ENCODE results near the gene GPC5.
"Not testable (repeated sequence)": the region's sequence is repeated elsewhere in the genome, so short reads cannot be mapped to it uniquely, and the experiment has no call there.

GPC5 gene

DNA sequence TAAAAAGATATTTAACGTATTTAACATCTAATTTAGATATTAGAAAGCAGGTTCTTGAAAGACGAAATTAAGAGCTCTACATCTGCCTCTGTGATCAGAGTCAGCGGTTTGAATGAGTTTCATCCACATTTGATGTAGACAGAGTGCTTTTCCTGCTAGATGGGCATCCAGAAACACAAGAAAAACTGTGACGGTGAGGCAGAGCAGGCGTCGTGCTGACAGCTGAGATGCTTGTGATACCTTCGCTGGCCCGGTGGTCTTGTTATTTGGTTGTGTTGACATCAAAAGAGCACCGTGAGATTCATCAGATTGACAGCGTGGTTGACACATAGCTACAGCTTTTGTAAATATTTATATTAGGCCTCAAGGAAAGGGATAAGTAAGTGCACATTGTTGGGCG lies 399.1 kb downstream of the GPC5 start:
- DNase-seq, result no peak

DNA sequence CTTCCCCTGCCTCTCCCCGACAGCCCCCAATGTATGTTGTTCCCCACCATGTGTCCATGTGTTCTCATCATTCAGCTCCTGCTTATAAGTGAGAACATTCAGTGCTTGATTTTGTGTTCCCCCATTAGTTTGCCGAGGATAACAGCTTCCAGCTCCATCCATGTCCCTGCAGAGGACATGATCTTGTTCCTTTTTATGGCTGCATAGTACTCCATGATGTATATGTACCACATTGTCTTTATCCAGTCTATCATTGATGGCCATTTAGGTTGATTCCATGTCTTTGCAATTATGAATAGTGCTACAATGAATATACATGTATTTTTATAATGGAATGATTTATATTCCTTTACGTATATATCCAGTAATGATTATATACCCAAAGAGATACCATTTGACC lies 399.9 kb downstream of the GPC5 start:
- DNase-seq, result not testable (repeated sequence)

DNA sequence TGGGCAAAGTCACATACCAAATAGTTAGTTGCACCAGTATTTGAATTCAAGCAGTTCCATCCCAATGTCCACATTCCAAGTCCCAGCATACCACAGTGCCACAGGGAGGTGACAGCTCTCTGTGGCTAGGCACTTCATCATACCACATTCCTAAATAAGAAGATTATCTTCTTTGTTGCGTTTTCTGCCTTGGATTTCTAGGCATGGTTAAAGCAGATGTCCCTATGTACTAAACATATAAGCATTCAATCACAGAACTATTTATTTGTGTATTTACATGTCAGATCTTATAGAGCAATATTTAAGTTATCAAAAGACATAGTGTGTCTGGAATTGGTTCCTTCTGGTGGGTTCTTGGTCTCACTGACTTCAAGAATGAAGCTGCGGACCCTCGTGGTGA lies 403.4 kb downstream of the GPC5 start:
- not testable (repeated sequence) for DNase-seq

DNA sequence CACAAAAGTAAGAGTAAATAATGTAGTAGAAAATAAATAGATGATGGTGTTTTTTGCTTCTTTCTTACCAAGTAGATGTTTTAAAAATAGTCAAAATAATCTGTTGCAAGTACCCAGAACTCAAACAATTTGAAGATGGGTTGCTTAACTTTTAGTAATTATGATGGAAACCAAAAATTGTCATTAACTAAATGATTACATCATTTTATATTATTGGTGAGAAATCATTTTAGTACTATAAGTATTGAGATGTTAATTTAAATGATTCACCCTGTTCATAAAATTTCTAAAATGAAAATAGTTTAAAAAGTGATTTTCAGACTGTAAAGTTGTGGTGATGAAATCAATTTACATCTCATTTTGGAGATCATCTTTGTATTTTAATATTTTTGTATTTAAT lies 404.5 kb downstream of the GPC5 start:
- no peak for DNase-seq

DNA sequence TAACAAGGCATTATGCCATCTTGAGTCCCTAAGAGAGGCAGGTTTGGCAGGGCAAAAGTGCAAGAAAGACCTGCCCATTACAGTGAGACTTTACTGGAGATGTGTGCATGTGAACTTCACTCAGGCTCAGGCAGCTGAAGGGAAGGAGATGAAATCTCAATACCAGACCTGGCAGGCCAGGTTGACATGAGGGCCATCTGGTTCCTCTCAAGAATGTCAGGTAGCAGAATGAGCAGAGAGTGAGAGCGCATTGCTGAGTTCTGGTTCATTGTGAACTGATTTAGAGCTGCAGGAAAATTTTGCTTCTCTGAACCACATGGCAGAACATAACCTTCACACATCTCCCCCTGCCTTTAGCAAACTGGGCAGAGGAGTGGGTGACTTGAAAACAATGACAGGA lies 406.3 kb downstream of the GPC5 start:
- no peak for DNase-seq

DNA sequence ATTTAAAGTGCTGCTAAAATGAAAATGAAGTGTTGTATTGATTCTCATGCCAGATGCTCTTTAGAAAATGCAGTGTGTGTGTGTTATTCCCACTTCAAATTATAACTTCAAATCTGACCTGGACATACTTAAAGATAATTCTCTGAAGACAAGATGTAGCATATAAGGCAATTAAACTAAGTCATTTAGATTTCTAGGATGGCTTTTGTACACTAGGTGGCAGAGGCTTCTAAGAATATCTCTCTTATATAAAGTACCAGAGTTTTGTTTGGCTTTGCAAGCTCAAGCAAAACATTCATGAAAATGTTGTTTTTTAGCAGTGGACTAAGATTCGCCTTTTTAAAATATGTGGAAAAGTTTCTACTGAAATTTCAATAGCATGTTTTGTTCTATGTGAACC lies 407.2 kb downstream of the GPC5 start:
- DNase-seq, result no peak

DNA sequence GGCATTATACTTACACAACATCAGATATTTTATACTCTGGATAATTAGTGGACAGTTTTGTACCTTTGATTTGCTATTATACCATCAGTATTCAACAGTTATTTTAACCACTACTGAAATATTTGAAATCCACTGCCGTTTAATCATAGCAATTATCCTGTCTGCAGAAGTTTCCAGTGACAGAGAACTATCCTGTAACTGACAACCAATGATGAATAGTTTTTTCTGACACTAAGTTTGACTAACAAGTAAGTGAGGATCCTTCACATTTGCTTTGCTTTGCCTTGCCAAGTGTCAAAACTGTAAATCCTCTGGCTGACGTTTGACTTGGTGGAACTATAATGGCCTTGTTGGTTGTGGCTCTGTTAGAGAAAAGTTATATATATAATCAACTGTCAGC lies 410.7 kb downstream of the GPC5 start:
- no peak for DNase-seq

DNA sequence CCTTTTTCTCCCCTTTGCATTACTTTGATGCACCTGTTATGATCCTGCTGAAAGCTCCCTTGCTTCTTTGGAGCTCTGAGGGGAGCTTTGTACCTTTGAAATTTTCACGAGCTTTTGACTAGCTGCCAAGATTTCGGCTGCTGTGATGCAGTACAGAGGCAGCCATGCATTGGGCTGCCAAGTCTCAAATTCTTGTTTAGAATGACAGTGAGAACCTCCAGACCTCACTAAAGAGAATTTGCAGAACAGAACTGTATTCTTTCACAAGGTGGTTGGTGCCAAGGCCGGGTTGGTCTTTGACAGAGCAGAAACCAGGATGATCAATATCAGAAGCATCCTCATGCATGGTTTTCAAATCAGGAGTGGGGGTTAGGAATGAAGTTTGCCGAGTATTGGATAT lies 414.8 kb downstream of the GPC5 start:
- no peak for DNase-seq

DNA sequence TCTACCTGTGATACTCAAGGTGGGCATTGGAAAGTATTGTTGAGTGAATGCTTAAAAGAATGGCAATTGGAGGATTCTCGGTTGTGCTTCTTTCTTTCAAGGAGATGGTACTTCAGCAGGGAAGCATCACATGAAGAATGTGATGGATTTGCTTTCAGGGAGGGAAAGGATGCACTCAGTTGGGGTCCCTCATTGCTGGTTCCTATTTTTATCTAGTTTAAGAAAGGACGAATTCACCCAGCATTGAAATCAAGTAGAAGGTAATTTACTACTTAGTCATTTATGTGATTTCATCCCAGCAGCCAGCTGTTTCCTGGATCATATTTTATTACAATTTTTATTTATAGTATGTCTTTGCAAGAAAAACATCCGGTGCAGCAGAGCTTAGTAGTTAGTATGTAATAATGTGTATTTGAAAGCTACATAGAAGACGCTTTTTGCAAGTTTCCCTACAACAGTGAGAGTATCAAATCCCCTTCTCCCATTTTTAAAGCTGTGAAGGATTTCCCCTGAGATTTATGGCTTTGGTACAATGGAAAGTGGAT lies 417.9 kb downstream of the GPC5 start:
- no peak for DNase-seq

DNA sequence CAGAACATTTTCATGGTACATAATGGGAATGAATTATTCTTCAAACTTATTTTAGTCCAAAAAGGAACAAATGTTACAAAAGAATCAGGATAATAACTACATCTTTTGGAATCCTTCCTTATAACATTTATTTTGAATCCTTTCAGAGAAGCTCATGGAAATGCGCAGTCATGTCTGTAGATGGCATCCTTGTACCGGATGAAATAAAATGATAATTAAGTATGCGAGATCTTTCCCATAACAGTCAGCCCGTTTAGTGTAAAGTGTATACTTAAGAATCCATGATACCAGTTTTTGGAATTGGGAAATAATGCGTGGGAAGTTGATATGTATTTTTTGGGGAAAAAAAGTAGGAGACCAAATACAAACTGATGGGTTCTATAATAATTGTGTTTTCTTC lies 418.8 kb downstream of the GPC5 start:
- DNase-seq, result no peak

DNA sequence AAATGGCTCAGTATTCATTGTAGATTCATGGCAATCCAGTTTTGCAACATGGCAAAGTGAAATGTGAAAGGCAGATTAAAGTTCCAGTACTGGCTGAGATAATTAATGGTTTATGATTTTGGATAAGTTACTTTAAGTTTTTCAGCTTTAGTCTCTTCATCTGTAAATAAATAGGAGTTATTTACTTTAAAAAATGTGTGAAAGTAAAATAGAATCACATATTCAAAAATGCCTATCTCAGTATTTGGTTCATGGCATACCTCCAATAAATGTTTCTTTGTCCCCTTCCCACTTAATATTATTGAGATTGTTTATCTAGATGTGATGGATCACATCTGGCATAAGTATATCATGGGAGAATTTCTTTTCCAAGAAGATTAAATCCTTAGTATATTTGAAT lies 426.0 kb downstream of the GPC5 start:
- DNase-seq, result no peak

DNA sequence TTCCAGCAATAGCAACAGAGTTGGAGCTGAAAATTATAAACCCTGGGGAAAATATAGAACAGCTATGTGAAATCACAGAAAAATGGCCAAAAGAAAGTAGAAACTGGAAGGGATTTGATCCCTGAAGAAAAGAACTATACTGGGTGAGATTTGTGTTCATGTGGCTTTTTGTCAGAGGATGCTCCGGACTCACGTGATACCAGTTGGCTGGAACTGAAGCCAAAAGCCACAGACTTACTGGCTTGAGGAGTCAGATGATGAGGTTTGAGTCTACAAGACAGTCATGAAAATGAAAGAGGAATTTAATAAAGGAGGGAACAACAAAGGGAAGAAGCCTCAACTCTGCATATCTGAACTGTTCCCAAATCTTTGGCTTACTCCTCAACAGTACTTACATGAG lies 427.1 kb downstream of the GPC5 start:
- DNase-seq, result no peak

DNA sequence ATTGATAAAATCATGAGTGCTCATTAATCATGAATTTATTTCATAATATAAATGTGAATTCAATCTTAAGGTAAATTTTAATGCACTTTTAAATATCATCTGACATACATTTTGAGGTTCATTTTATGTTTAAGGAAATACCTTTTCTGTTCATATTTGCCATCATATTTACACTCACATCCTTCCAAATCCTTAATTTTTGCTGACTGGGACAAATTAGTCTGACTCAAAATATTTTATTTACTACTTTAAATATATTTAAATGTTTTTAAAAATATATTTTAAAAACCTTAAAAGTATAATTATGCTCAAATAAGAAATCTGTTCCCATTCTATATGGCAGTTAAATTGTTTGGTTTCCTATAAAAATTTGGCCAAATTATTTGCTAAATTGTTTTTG lies 438.1 kb downstream of the GPC5 start:
- no peak for DNase-seq

DNA sequence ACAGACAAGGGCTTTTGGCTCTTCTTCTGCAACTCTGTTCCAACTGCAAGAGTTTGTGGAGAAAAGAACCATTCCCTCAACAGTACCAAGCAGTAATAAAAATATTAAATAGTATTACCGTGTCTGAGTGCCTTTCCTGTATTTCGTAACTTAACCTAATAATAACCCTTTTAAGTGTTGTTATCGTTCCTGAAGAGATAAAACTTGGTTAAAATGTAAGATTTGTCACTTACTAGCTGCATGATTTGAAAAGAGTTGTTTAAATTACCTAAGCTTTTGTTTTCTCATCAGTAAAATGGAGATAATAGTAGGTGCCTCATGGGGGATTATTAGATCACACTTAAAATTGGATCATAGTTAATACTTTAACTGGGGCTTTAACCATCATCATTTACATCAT lies 447.2 kb downstream of the GPC5 start:
- DNase-seq, result no peak

DNA sequence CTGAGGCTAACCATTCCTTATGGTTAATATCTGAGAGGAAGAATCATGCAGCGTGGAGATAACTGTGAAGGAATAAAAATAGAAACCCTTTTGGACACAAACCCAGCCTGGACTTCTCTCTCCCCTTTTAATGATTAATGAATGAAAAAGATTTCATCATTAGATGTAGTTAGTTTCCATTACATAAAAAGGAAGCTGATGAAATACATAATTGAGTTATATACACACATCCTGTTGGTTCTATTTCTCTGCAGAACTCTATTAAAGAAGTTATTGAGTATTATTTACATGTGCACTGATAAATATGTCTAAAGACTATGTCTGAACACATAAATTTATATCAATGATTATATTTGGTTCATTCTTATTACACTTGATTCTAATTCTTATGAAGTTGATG lies 465.3 kb downstream of the GPC5 start:
- no peak for DNase-seq

DNA sequence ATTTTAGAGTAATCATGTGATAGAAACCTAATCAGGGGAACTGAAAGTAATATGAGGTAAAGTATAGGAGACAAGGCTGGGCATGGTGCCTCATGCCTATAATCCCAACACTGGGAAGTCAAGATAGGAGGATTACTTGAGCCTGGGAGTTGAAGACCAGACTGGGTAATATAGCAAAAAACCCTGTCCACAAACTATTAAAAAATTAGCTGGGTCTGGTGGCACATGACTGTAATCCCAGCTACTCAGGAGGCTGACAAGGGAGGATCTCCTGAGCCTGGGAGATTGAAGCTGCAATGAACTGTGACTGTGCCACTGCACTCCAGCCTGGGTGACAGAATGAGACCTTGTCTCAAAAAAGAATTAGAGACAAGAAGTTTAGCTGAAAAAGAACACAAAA lies 469.9 kb downstream of the GPC5 start:
- no peak for DNase-seq

DNA sequence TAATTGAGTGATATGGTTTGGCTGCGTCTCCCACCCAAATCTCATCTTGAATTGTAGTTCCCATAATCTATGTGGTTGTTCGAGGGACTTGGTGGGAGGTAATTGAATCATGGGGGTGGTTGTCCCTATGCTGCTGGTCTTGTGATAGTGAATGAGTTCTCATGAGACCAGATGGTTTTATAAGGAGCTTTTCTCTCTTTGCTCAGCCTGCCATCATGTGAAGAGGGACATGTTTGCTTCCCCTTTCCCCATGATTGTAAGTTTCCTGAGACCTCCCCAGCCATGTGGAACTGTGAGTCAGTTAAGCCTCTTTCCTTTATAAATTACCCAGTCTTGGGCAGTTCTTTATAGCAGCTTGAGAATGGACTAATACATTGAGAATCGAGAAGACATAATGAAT lies 480.1 kb downstream of the GPC5 start:
- DNase-seq, result no peak

DNA sequence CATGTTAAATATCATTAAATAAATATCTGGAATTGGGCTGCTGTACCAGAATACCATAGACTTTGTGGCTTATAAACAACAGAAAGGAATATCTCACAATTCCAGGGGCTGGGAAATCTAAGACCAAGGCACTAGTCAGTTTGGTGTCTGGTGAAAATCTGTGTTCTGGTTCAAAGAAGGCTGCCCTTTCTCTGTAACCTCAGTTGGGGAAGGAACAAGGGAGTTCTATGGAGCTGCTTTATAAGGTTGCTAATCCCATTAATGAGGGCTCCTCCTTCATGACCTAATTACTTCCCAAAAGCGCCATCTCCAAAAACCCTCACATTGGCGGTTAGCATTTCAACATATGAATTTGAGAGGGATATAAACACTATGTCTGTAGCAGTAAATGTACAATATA lies 480.9 kb downstream of the GPC5 start:
- no peak for DNase-seq

DNA sequence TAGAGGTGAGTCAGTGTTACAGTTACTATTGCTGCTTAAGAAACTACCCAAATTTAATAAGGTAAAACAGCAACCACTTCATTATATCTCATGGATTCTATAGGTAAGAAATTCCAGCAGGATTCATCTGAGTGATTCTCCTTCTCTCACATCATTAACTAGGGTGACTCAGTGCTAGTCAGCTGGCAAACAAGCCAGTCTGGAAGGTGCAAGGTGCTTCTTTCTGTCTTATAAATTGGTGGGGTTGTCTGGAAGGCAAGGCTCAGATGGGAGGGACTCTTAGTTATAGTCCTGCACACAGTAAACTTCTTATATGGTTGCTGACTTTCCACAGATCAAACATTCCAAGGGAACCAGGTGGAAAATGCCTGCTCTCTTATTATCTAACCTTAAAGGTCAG lies 484.5 kb downstream of the GPC5 start:
- DNase-seq, result no peak

DNA sequence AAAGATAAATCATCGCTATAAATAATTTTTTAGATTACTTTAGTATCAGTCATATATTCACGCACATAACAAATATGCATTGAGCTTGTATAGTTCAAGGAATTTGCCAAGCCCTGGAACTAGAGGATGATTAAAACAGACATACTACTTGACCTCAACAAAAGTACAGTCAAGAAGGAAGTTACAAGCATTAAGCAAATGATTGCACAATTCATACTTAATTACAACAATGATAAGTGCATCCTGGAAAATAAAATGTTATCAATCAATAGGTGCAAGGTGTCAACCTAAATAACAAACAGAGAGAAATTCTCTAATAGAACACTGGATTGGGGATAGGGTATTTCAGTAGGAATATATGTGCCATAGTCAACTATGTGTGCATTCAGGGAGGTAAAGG lies 491.2 kb downstream of the GPC5 start:
- no peak for DNase-seq

DNA sequence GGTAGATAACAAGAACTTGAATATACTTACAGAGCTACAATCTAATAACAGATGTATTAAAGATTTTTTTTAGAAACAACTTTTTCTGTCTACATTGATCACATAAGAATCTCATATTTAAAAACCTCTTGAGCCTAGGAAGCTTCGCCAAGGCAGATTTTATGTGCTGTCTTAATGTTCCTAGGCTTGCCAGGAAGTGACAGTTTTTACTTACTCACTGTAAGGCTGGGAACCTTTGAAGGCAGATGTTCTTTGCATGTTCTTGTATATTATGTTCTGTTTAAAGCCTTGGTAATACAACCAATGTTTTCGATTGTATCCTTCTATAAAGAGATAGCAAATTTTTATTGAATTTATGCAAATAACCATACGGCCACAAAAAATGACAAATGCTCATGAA lies 492.7 kb downstream of the GPC5 start:
- no peak for DNase-seq

DNA sequence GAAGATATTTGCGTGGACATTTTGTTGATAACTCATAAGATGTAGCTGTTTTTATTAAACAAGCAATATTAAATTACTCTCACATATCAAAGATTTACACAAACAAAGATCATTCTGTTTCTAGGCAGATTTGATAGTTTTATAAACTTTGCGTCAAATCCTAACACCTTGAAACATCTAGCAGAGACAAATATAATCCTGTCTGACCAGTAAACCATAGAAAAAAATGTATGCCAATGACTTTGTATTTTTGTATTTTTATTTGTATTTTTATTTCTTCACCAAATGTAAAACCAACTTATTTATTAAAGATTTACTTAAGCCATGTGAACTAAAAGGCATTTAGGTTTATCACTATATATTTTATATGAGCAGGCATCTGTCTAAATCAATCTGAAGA lies 494.6 kb downstream of the GPC5 start:
- DNase-seq, result no peak

DNA sequence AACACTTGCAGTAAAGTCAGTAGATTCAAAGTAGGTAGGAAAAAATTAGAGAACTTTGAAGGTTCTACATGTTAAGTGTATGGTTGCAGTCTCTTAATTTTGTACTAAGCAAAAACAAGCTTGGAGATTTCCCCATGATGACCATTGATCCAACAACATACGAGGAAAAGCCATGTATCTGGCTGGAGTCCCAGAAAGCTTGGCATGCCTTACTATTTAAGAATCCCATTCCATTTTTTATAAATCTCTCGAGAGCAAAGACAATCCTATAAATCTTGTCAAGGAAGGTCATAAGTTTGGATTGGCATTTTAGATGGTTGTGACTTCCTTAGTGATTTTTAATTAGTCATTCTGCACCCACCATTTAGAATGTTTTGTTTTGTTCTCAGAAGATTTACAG lies 495.9 kb downstream of the GPC5 start:
- DNase-seq, result no peak

DNA sequence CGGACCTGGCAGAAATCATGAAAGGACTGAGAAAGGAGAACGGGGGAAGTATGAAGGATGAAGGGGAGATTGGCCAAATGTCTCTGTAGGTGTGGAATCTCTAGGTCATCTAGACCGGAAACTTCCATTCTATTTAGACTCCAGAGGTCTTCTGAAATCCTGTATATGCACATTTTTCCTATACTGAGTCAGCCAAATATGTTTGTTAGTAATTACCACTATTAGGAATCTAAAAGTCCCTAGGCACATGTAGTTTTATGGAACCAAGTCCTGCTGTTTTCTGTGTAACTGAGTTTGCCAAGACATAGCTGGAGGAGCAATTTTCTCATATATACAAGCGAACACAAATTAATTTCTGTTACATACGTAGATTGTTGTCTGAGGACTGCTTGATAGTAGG lies 498.1 kb downstream of the GPC5 start:
- no peak for DNase-seq

DNA sequence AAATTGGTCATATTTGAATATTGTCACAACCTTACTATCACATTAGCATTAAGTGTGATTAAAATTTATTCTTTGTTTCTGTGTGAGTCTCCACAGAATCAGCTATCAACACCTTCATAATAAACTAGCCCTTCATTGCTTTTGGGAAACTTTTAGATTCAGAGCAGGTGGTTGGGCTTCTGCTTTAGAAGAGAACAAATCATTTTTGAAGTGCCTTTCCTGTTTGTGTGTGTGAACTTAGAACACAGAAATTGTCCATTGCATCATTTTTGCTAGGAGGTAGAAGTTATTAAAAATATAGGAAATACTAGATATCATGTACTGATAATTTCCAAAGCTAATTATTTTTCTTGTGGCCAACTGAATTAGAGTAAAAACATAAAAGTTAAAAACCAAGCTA lies 500.6 kb downstream of the GPC5 start:
- not testable (repeated sequence) for DNase-seq

DNA sequence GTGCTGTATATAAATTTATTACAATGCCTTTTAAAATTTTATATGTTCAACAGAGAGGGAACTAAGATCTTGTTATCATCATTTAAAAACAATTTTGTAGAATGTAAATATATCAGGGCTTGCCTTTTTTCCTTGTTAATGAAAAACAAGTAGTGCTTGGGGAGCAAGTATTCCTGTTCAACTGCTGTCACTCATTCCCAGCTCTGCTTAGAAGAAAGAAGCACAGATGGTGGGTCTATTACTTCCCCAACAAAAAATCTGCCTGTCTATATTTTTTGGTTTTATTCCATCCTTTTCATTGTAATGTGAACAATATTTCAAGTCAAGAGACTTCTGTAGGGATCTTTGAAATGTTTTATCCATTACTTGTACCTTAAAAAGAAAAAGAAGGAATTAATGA lies 503.9 kb downstream of the GPC5 start:
- no peak for DNase-seq
